K562 (cell line): Measurements from ENCODE around the gene FSHR. TPM values are rescaled to one million over a fixed set of nuclear protein-coding genes. Genes with fewer than 3 reads are reported as not detected.

Experiments used
- BRD9 ChIP-seq: fragments of 450-650 bp; IDR thresholded peaks from 2 replicates; pipeline ENCODE4 v1.6.1; 2018; ENCODE audit warnings: low read depth; ENCODE audit not compliant: partially characterized antibody
- CBFA2T3 ChIP-seq: fragments of 450-650 bp; IDR thresholded peaks from 2 replicates; pipeline ENCODE4 v1.6.1; 2017
- ESRRA ChIP-seq: fragments of 450-650 bp; IDR thresholded peaks from 2 replicates; pipeline ENCODE4 v1.6.1; 2014; ENCODE audit warnings: low read depth, mild to moderate bottlenecking, moderate library complexity, borderline replicate concordance
- MAFK ChIP-seq: IDR thresholded peaks from 2 replicates; pipeline ENCODE4 v1.6.1; 2011; ENCODE audit warnings: low read length, improper control_type of control experiment
- MYNN ChIP-seq, 2 experiments: sonication (generic); formaldehyde crosslinking in 1 of 2; IDR thresholded peaks; 2 replicates each; pipeline versions ENCODE4 v1.5.0 to v1.6.1; 2016 to 2020; ENCODE audit warnings: antibody characterized with exemption in 1 of 2, missing genetic modification reagents in 1 of 2
- RFX5 ChIP-seq: IDR thresholded peaks from 2 replicates; pipeline ENCODE4 v1.6.1; 2011; ENCODE audit warnings: low read depth, mild to moderate bottlenecking, improper control_type of control experiment, low read length
- RREB1 ChIP-seq: fragments of 250-450 bp; sonication (Bioruptor Pico); IDR thresholded peaks from 2 replicates; pipeline ENCODE4 v1.4.0; 2020
- SAFB2 ChIP-seq: fragments of 200-400 bp; formaldehyde crosslinking; IDR thresholded peaks from 2 replicates; pipeline ENCODE4 v1.6.1; 2018; ENCODE audit warnings: borderline replicate concordance, low read length, low read depth, moderate library complexity; ENCODE audit not compliant: severe bottlenecking
- SMARCE1 ChIP-seq: fragments of 450-650 bp; IDR thresholded peaks from 2 replicates; pipeline ENCODE4 v1.7.1; 2016; ENCODE audit warnings: mild to moderate bottlenecking
- USF2 ChIP-seq: sonication (generic); formaldehyde crosslinking; IDR thresholded peaks from 2 replicates; pipeline ENCODE4 v1.5.0; 2020; ENCODE audit warnings: missing genetic modification reagents
- polyA plus RNA-seq, 8 experiments: library from polyadenylated mRNA; depleted of rRNA in 4 of 8; stranded (reverse) in 5 of 8; unstranded in 3 of 8; fragments of >200 nt; fragmentation: Nextera tagmentation in 2 of 8; fragmentation: Illumina TruSeq in 1 of 8; extraction: Ambion mirVana in 2 of 8; extraction: Trizol in 1 of 8; gene quantifications; 2 replicates each; pipeline versions ENCODE4 v1.2.1 to v1.2.3, GENCODE V29; 2011 to 2014; ENCODE audit warnings: inconsistent platforms in 1 of 8, missing spikeins in 1 of 8
- total RNA-seq, 7 experiments: library from RNA; depleted of rRNA in 6 of 7; stranded (reverse); fragments of >200 nt in 6 of 7; fragmentation: Illumina TruSeq in 2 of 7; extraction: Trizol in 2 of 7; gene quantifications; 2 replicates each; pipeline versions ENCODE4 v1.2.1 to v1.2.3, GENCODE V29; 2011 to 2021; ENCODE audit warnings: low replicate concordance in 1 of 7

The FSHR gene
- total and polyA plus RNA-seq, 9 of the 15 experiments (the other 6 are each of a cell fraction or from before 2014, with no cell fraction given) = not detected

- TF ChIP-seq RREB1 = no peak
- no peak for TF ChIP-seq BRD9
- TF ChIP-seq CBFA2T3 = no peak
- TF ChIP-seq MYNN (IDR thresholded peaks at IDR 0.05) = no peak
- no peak for TF ChIP-seq MYNN (CRISPR knock-in tag; IDR thresholded peaks at IDR 0.05)
- TF ChIP-seq SMARCE1 = no peak
- TF ChIP-seq RFX5 = no peak
- TF ChIP-seq MAFK = no peak
- TF ChIP-seq USF2 = no peak
- no peak for TF ChIP-seq SAFB2
- no peak for TF ChIP-seq ESRRA
- TF ChIP-seq, all 486 proteins: peak for 0
Observed at GRCh38 chr2:49000695-49001094, 153.6 kb downstream of the FSHR start (continued).
